Mesenchymal stem cell (in vitro differentiated cells and primary cell): ENCODE results near the gene TTLL9. TPM values are rescaled to one million over a fixed set of nuclear protein-coding genes. Genes with fewer than 3 reads are reported as not detected.
A peak's percentile ranks its signal among the peaks of the same experiment; 100 is the strongest.

ENCODE experiments used
- DNase-seq: peaks from one replicate; pipeline ENCODE4 v3.0.0-alpha.2; 2013
- H2AFZ ChIP-seq: one replicate; pipeline ENCODE4 v1.6.1; 2013; ENCODE audit warnings: low read depth, mild to moderate bottlenecking, control low read depth, inconsistent platforms, low read length, moderate library complexity
- H2AK5ac ChIP-seq: 2 replicates; pipeline ENCODE4 v1.6.1; 2013; ENCODE audit warnings: low read length, moderate library complexity, mild to moderate bottlenecking, inconsistent platforms; ENCODE audit not compliant: severe bottlenecking
- H2BK120ac ChIP-seq: one replicate; pipeline ENCODE4 v1.6.1; 2013; ENCODE audit warnings: low read depth, mild to moderate bottlenecking, inconsistent platforms, low read length, moderate library complexity
- H2BK12ac ChIP-seq, 2 experiments: one replicate each; pipeline ENCODE4 v1.6.1; 2013; ENCODE audit warnings: inconsistent platforms in 2 of 2, low read length in 2 of 2, mild to moderate bottlenecking in 2 of 2, moderate library complexity in 2 of 2, control low read depth in 1 of 2
- H2BK15ac ChIP-seq: one replicate; pipeline ENCODE4 v1.6.1; 2013; ENCODE audit warnings: mild to moderate bottlenecking, low read depth, inconsistent platforms; ENCODE audit not compliant: poor library complexity, severe bottlenecking
- H2BK5ac ChIP-seq: 2 replicates; pipeline ENCODE4 v1.6.1; 2013; ENCODE audit warnings: low read depth, mild to moderate bottlenecking, low read length, control low read depth, inconsistent platforms; ENCODE audit not compliant: poor library complexity, severe bottlenecking
- H3K14ac ChIP-seq, 2 experiments: one replicate each; pipeline ENCODE4 v1.6.1; 2013; ENCODE audit warnings: inconsistent platforms in 2 of 2, low read length in 2 of 2, control low read depth in 1 of 2, mild to moderate bottlenecking in 1 of 2, moderate library complexity in 1 of 2
- H3K18ac ChIP-seq, 2 experiments: one replicate each; pipeline ENCODE4 v1.6.1; 2013; ENCODE audit warnings: inconsistent platforms in 2 of 2, low read length in 2 of 2, control low read depth in 1 of 2, low read depth in 1 of 2, mild to moderate bottlenecking in 1 of 2
- H3K23ac ChIP-seq, 2 experiments: one replicate each; pipeline ENCODE4 v1.6.1; 2013; ENCODE audit warnings: inconsistent platforms in 2 of 2, low read length in 2 of 2, mild to moderate bottlenecking in 2 of 2, moderate library complexity in 2 of 2, control low read depth in 1 of 2
- H3K27ac ChIP-seq: 2 replicates; pipeline ENCODE4 v1.5.1; 2013; ENCODE audit warnings: mild to moderate bottlenecking, moderate library complexity, low read length, control low read depth, inconsistent platforms; ENCODE audit not compliant: poor library complexity, severe bottlenecking
- H3K27me3 ChIP-seq, 2 experiments: 2 replicates each; pipeline versions ENCODE4 v1.6.1 to v1.7.0; 2013; ENCODE audit warnings: low read length in 2 of 2, mild to moderate bottlenecking in 2 of 2, moderate library complexity in 2 of 2, control low read depth in 1 of 2, inconsistent platforms in 1 of 2; ENCODE audit not compliant: control insufficient read depth in 1 of 2, insufficient read depth in 1 of 2
- H3K36me3 ChIP-seq, 2 experiments: 2 replicates each; pipeline versions ENCODE4 v1.6.1 to v1.7.0; 2013; ENCODE audit warnings: low read length in 2 of 2, control low read depth in 1 of 2, inconsistent platforms in 1 of 2, low read depth in 1 of 2, mild to moderate bottlenecking in 1 of 2; ENCODE audit not compliant: insufficient read depth in 2 of 2, control insufficient read depth in 1 of 2
- H3K4ac ChIP-seq, 2 experiments: one replicate each; pipeline ENCODE4 v1.6.1; 2013; ENCODE audit warnings: inconsistent platforms in 2 of 2, low read length in 2 of 2, mild to moderate bottlenecking in 2 of 2, moderate library complexity in 2 of 2, control low read depth in 1 of 2, low read depth in 1 of 2
- H3K4me1 ChIP-seq: 2 replicates; pipeline ENCODE4 v1.6.1; 2013; ENCODE audit warnings: low read depth, low read length, control low read depth; ENCODE audit not compliant: control insufficient read depth, insufficient read depth
- H3K4me2 ChIP-seq: 2 replicates; pipeline ENCODE4 v1.6.1; 2013; ENCODE audit warnings: low read length, mild to moderate bottlenecking, inconsistent platforms; ENCODE audit not compliant: poor library complexity, severe bottlenecking
- H3K4me3 ChIP-seq, 2 experiments: 2 replicates each; pipeline versions ENCODE4 v1.5.1 to v1.7.0; 2013; ENCODE audit warnings: low read length in 2 of 2, mild to moderate bottlenecking in 2 of 2, control low read depth in 1 of 2, low read depth in 1 of 2; ENCODE audit not compliant: insufficient read depth in 1 of 2
- H3K79me1 ChIP-seq: replicated peaks from 2 replicates; pipeline ENCODE4 v1.6.1; 2013; ENCODE audit warnings: mild to moderate bottlenecking, control low read depth, low read length, inconsistent platforms; ENCODE audit not compliant: poor library complexity, severe bottlenecking
- H3K9ac ChIP-seq: 2 replicates; pipeline ENCODE4 v1.7.0; 2013; ENCODE audit warnings: mild to moderate bottlenecking, low read length, moderate library complexity
- H3K9me3 ChIP-seq: 2 replicates; pipeline ENCODE4 v1.7.0; 2013; ENCODE audit warnings: mild to moderate bottlenecking, low read length; ENCODE audit not compliant: control insufficient read depth
- H4K8ac ChIP-seq: one replicate; pipeline ENCODE4 v1.6.1; 2013; ENCODE audit warnings: inconsistent platforms, mild to moderate bottlenecking, low read length, moderate library complexity
- H4K91ac ChIP-seq: one replicate; pipeline ENCODE4 v1.6.1; 2013; ENCODE audit warnings: mild to moderate bottlenecking, low read length, inconsistent platforms
- WGBS: methylation state at CpG from one replicate; pipeline ENCODE4 v1.1.7; 2013; ENCODE audit warnings: mixed read lengths; 5-methylcytosine and 5-hydroxymethylcytosine counted together
- polyA plus RNA-seq, 2 experiments: library from polyadenylated mRNA; stranded (reverse); fragments of 200-250 nt; gene quantifications; one replicate each; pipeline ENCODE4 v1.2.3, GENCODE V29; 2013

TTLL9 gene, protein sequence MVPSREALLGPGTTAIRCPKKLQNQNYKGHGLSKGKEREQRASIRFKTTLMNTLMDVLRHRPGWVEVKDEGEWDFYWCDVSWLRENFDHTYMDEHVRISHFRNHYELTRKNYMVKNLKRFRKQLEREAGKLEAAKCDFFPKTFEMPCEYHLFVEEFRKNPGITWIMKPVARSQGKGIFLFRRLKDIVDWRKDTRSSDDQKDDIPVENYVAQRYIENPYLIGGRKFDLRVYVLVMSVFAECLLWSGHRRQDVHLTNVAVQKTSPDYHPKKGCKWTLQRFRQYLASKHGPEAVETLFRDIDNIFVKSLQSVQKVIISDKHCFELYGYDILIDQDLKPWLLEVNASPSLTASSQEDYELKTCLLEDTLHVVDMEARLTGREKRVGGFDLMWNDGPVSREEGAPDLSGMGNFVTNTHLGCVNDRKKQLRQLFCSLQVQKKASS
- not detected for polyA plus RNA-seq (2013, experiment 1 of 2)
- polyA plus RNA-seq (2013, experiment 2 of 2) = 0.03 TPM

DNA sequence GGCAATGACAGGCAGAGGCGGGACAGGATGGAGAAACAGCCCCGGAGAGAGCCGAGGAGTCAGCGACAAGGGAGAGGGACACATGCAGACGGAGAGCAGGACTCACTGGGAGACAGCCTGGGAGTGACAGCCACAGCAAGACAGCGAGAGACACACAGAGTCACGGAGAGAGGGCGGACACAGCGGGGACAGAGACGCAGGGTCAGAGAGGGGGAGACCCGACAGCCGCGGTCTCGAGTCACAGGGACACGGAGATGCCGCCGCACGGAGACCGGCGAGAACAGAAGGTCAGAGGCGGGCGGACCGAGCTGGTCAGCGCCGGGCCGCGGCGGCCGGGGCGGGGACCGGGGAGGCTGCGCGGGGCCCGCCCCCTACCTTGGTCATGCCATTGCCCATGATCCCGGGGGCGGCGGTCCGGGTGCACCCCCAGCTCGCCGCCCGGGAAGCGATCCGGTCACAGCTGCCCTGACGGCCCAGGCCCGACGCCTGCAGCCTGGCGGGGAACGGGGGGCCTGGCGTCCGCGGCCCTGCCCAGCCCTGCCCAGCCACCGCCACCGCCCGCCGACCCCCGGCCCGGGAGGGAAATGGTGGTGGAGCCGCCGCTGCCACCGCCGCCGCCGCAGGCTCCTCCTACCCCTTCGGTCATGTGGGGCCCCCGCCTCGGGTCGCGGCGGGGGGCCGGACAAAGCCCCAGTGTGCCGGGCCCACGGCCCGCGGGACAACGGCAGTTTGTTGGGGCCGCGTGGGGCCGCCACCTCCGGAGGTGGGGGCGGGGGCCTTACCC lies at the start of gene TTLL9, which contains the start of gene DUSP15:
Gene TTLL9 (plus strand): TSS at position 693 of the 784 bp plus-strand sequence. CDS start 493 bp downstream, outside the sequence.
Gene DUSP15 (minus strand): TSS at position 586 of the 784 bp plus-strand sequence. CDS start 190 bp downstream, at position 396.
- Histone ChIP-seq H4K91ac (peak within 1 kb of the TSS; percentile 34), H2AK5ac (no peak within 1 kb of the TSS), H2BK15ac (peak within 1 kb of the TSS; percentile 19), H3K4me2 (peak within 1 kb of the TSS; percentile 79), H3K14ac (peak within 1 kb of the TSS in 1 of 2 experiments; percentile 35), H3K9ac (peak within 1 kb of the TSS; percentile 81), H3K36me3 (no peaks in the 10 kb centered on the region), H2BK5ac (no peak within 1 kb of the TSS), H3K18ac (peak within 1 kb of the TSS; percentile 19 to 80), H3K23ac (peak within 1 kb of the TSS in 1 of 2 experiments; percentile 97), H3K79me1 (no peaks in the 10 kb centered on the region), H3K27me3 (peaks cover 78% of the 10 kb centered on the region in 2 experiments), H2BK12ac (peak within 1 kb of the TSS in 1 of 2 experiments; percentile 15), H2AFZ (peak within 1 kb of the TSS; percentile 85), H3K4me3 (peak within 1 kb of the TSS; percentile 59 to 72), H2BK120ac (peak within 1 kb of the TSS; percentile 50), H3K4me1 (peaks cover 12% of the 10 kb centered on the region), H3K27ac (no peak within 1 kb of the TSS), H4K8ac (peak within 1 kb of the TSS; percentile 14), H3K4ac (no peak within 1 kb of the TSS), H3K9me3 (no peaks in the 10 kb centered on the region)
- DNase-seq = peak; percentile 28
- 1% methylated on average over 78 of the region's 80 CpGs for WGBS

DNA sequence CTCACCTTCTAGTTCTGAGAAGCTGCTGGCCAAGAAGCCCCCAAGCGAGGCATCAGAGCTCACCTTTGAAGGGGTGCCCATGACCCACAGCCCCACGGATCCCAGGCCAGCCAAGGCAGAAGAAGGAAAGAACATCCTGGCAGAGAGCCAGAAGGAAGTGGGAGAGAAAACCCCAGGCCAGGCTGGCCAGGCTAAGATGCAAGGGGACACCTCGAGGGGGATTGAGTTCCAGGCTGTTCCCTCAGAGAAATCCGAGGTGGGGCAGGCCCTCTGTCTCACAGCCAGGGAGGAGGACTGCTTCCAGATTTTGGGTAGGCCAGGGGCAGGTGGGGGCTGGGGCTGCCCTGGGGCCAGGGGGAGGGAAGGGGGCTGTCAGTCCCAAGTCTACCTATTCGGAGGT lies 49.0 kb upstream of the TTLL9 start:
- H2BK120ac ChIP-seq = no peak overlapping the region
- no peak overlapping the region for H3K23ac ChIP-seq
- peaks cover 27% of the 10 kb centered on the region for H3K4me1 ChIP-seq
- 67% methylated on average over 4 of the region's 5 CpGs for WGBS
- no peak overlapping the region for H2BK12ac ChIP-seq
- no peak overlapping the region for H4K91ac ChIP-seq
- H3K9me3 ChIP-seq = no peaks in the 10 kb centered on the region
- no peak overlapping the region for H3K9ac ChIP-seq
- no peak for DNase-seq
- H4K8ac ChIP-seq = no peak overlapping the region
- no peak overlapping the region for H2AFZ ChIP-seq
- H3K18ac ChIP-seq = no peak overlapping the region
- H3K36me3 ChIP-seq = no peaks in the 10 kb centered on the region
- no peak overlapping the region for H2BK15ac ChIP-seq
- H3K4me2 ChIP-seq = no peak overlapping the region
- H3K27me3 ChIP-seq = peaks cover 14 to 64% of the 10 kb centered on the region in 2 experiments
- H3K27ac ChIP-seq = no peak overlapping the region
- H2BK5ac ChIP-seq = no peak overlapping the region
- no peak overlapping the region for H3K4ac ChIP-seq
- no peak overlapping the region for H3K14ac ChIP-seq
- H3K4me3 ChIP-seq = no peak overlapping the region
- H3K79me1 ChIP-seq = no peaks in the 10 kb centered on the region
- no peak overlapping the region for H2AK5ac ChIP-seq

DNA sequence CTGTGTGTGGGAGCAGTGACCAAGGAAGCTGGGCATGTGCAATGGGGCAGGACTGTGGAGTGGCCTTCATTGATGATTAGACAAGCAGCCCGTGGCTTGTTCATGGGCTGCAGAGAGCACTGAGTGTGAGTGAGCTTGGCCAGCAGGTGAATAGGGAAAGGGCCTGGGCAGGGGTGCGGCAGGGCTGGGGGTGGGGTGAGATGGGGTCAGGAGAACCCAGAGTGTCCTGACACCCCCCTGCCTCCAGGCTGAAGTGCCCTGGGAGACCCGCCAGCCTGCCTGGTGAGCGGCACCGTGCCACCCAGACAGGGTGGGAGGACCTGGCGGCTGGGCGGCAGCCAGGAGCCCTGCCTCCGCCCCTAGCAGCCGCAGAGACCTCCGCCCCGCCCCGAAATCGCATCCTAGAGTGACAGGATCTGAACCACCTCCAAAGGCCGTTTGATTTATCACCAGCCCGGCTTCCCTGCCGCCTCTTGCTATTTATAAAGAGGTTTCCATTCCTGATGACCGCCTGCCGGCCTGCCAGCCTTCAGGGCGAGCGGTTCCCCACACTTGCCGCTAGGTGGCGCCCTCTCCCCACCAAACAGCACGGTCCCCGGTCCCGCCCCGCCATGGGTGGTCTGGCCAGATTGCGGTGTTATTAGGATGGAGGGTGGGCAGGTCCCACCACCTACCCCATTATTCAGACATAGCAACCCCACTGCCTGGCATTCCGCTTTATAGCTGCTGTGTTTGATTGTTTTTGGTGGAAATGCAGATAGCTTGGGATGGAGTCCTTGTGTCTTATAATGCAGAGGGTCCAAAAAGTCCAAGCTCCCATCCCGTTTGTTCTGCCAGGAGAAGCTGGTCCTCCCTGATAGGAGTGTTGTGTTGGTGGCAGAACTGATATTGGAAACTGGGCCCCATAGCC lies 47.8 kb upstream of the TTLL9 start:
- no peak overlapping the region for H3K14ac ChIP-seq
- H3K27me3 ChIP-seq = peaks cover 22 to 62% of the 10 kb centered on the region in 2 experiments
- H2BK15ac ChIP-seq = peak overlapping the region; percentile 13
- H3K4me3 ChIP-seq = no peak overlapping the region
- no peak overlapping the region for H2BK120ac ChIP-seq
- H3K27ac ChIP-seq = no peak overlapping the region
- no peak overlapping the region for H4K91ac ChIP-seq
- 21% methylated on average over 24 of the region's 29 CpGs for WGBS
- H4K8ac ChIP-seq = no peak overlapping the region
- H3K9ac ChIP-seq = no peak overlapping the region
- no peaks in the 10 kb centered on the region for H3K79me1 ChIP-seq
- H2BK12ac ChIP-seq = no peak overlapping the region
- no peak overlapping the region for H2BK5ac ChIP-seq
- H3K4me2 ChIP-seq = peak overlapping the region; percentile 40
- peak; percentile 74 for DNase-seq
- peak overlapping the region; percentile 4 for H2AK5ac ChIP-seq
- H3K18ac ChIP-seq = no peak overlapping the region
- H3K23ac ChIP-seq = no peak overlapping the region
- H3K9me3 ChIP-seq = no peaks in the 10 kb centered on the region
- H3K36me3 ChIP-seq = no peaks in the 10 kb centered on the region
- H3K4me1 ChIP-seq = peaks cover 26% of the 10 kb centered on the region
- no peak overlapping the region for H2AFZ ChIP-seq
- H3K4ac ChIP-seq = no peak overlapping the region
